Measurements from ENCODE around the gene SGMS1. TPM values are rescaled to one million over a fixed set of nuclear protein-coding genes. Genes with fewer than 3 reads are reported as not detected.
"Not testable (repeated sequence)": the region's sequence is repeated elsewhere in the genome, so short reads cannot be mapped to it uniquely, and the experiment has no call there.

Gene SGMS1
- total RNA-seq, 4 donors from 2014 or later: 139 to 198 (median 173) TPM

- TF ChIP-seq EP300 (IDR thresholded peaks at IDR 0.05) (no peak), CTCF (IDR thresholded peaks at IDR 0.05) (no peak), POLR2A (IDR thresholded peaks at IDR 0.05) (no peak), POLR2AphosphoS5 (IDR thresholded peaks at IDR 0.05) (no peak)
- WGBS: 75% methylated on average over 1 of the region's 1 CpG
- Histone ChIP-seq H3K9me3 (no peaks in the 10 kb centered on the region), H3K27me3 (no peaks in the 10 kb centered on the region), H3K4me1 (peaks cover 33% of the 10 kb centered on the region), H3K27ac (no peak overlapping the region), H3K4me3 (no peak overlapping the region), H3K36me3 (no peaks in the 10 kb centered on the region)
- no peak for DNase-seq (ENCODE audit: low spot score in 2 of 2)
Observed at GRCh38 chr10:50504389-50504788, 119.4 kb downstream of the SGMS1 start.

GRCh38 chr10:50503661-50504320 is 120.0 kb downstream of the SGMS1 start:
- Histone ChIP-seq H3K27ac (peak overlapping the region; percentile 65), H3K27me3 (no peaks in the 10 kb centered on the region), H3K9me3 (no peaks in the 10 kb centered on the region), H3K4me1 (peaks cover 33% of the 10 kb centered on the region), H3K4me3 (no peak overlapping the region), H3K36me3 (no peaks in the 10 kb centered on the region)
- no peak for DNase-seq (ENCODE audit: low spot score in 2 of 2)
- no peak for TF ChIP-seq CTCF (IDR thresholded peaks at IDR 0.05)
- no peak for TF ChIP-seq EP300 (IDR thresholded peaks at IDR 0.05)
- no peak for TF ChIP-seq POLR2A (IDR thresholded peaks at IDR 0.05)
- no peak for TF ChIP-seq POLR2AphosphoS5 (IDR thresholded peaks at IDR 0.05)
- WGBS: 64% methylated on average over 10 of the region's 10 CpGs

- H3K9me3 ChIP-seq; DNase-seq (ENCODE audit: low spot score in 2 of 2); H3K36me3 ChIP-seq; H3K4me3 ChIP-seq; H3K27me3 ChIP-seq: not testable (repeated sequence)
- WGBS: 94% methylated on average over 4 of the region's 4 CpGs
- Histone ChIP-seq H3K4me1 (peaks cover 33% of the 10 kb centered on the region), H3K27ac (peak overlapping the region; percentile 65)
Observed at GRCh38 chr10:50503156-50503555, 120.6 kb downstream of the SGMS1 start.

GRCh38 chr10:50501924-50502452 is 121.8 kb downstream of the SGMS1 start:
- Histone ChIP-seq H3K27ac (peak overlapping the region; percentile 58), H3K4me1 (peaks cover 30% of the 10 kb centered on the region), H3K9me3 (no peaks in the 10 kb centered on the region), H3K4me3 (no peak overlapping the region), H3K36me3 (no peaks in the 10 kb centered on the region), H3K27me3 (no peaks in the 10 kb centered on the region)
- DNase-seq (ENCODE audit: low spot score in 2 of 2): no peak
- 32% methylated on average over 1 of the region's 1 CpG for WGBS
- TF ChIP-seq CTCF (IDR thresholded peaks at IDR 0.05) (no peak), EP300 (IDR thresholded peaks at IDR 0.05) (no peak), POLR2A (IDR thresholded peaks at IDR 0.05) (no peak), POLR2AphosphoS5 (IDR thresholded peaks at IDR 0.05) (no peak)

- DNase-seq (ENCODE audit: low spot score in 2 of 2): no peak
- TF ChIP-seq POLR2AphosphoS5 (IDR thresholded peaks at IDR 0.05) (no peak), EP300 (IDR thresholded peaks at IDR 0.05) (no peak), CTCF (IDR thresholded peaks at IDR 0.05) (no peak), POLR2A (IDR thresholded peaks at IDR 0.05) (no peak)
- Histone ChIP-seq H3K27ac (peak overlapping the region; percentile 58), H3K27me3 (no peaks in the 10 kb centered on the region), H3K36me3 (no peaks in the 10 kb centered on the region), H3K4me3 (no peak overlapping the region), H3K9me3 (no peaks in the 10 kb centered on the region), H3K4me1 (peaks cover 30% of the 10 kb centered on the region)
- WGBS: 48% methylated on average over 2 of the region's 2 CpGs
Observed at GRCh38 chr10:50501478-50501877, 122.3 kb downstream of the SGMS1 start.
